Activated naive CD4-positive, alpha-beta T cell treated with anti-CD3 and anti-CD28 coated beads, Interleukin-2, amount 50 U/mL, for 24 hours (primary cell): ENCODE measurements around the gene CCDC150.
"Not testable (repeated sequence)": the region's sequence is repeated elsewhere in the genome, so short reads cannot be mapped to it uniquely, and the experiment has no call there.

Source experiments
- H3K27ac Mint-ChIP-seq: one replicate; pipeline ENCODE4 v1.8.0; 2021; ENCODE audit warnings: mild to moderate bottlenecking, mixed read lengths
- H3K27me3 Mint-ChIP-seq: one replicate; pipeline ENCODE4 v1.8.0; 2021; ENCODE audit warnings: mixed read lengths
- H3K36me3 Mint-ChIP-seq: one replicate; pipeline ENCODE4 v1.8.0; 2021; ENCODE audit warnings: mixed read lengths
- H3K4me1 Mint-ChIP-seq: one replicate; pipeline ENCODE4 v1.8.0; 2021; ENCODE audit warnings: mixed read lengths
- H3K4me3 Mint-ChIP-seq: one replicate; pipeline ENCODE4 v1.8.0; 2021; ENCODE audit warnings: mild to moderate bottlenecking, mixed read lengths
- H3K9me3 Mint-ChIP-seq: one replicate; pipeline ENCODE4 v1.8.0; 2021; ENCODE audit warnings: mixed read lengths

Gene CCDC150

DNA sequence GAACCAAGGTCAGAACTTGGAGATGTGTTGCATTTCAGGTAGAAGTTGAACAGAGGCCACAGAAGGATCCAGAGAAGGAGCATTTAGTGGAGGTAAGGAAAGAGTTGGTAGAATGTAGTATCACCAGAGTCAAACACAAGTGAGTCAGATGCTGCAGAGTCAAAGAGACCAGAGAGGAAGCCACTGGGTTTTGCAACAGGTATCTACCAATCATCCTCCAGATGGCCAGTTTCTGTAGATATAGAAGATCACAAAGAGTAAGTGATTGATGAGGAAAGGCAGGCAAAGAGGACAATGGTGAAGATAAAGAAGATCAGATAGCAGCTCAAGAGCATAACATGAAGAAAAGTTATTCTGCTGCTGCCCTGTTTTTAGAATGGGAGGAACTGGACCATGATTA lies 84.1 kb downstream of the CCDC150 start:
- Mint-ChIP-seq H3K27ac (no peak overlapping the region), H3K4me3 (no peak overlapping the region), H3K4me1 (no peaks in the 10 kb centered on the region), H3K27me3 (no peaks in the 10 kb centered on the region), H3K9me3 (no peaks in the 10 kb centered on the region), H3K36me3 (peaks cover 6% of the 10 kb centered on the region)

DNA sequence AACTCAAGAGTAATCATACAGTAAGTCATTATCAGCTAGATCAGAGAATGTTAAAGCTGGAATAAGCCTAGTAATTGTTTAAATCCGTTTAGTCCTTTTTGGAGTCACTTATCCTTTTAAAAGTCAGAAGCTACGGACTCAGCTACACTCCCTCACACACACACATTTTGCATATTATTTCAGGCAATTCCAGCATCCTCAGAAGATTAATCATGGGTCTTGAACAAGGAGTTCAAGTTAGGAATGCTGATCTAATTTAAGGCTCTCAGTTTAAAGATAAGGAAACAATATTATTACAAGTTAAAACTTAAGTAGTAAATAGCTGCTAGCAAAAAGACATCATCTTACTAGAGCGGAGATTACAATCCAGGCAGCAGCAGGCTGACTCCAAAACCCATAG lies 85.7 kb downstream of the CCDC150 start:
- no peaks in the 10 kb centered on the region for H3K9me3 Mint-ChIP-seq
- H3K27ac Mint-ChIP-seq = no peak overlapping the region
- H3K36me3 Mint-ChIP-seq = peaks cover 6% of the 10 kb centered on the region
- no peak overlapping the region for H3K4me3 Mint-ChIP-seq
- H3K27me3 Mint-ChIP-seq = no peaks in the 10 kb centered on the region
- no peaks in the 10 kb centered on the region for H3K4me1 Mint-ChIP-seq

DNA sequence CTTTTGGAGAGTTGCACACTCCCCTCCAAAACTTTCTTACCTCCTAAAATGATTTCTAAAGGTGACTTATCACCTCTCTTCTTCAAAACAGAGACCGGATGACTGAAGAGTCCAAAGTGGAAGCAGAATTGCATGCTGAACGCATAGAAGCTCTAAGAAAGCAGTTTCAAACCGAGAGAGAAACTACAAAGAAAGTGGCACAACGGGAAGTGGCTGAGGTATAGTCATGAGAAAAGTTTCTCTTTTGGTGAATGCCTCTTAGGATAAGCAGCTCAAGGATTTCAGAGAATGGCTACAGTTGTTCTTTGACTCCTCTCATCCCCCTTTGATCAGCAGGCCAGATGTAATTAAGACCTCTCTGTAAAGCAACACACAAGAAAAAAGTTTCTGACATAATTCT lies 86.4 kb downstream of the CCDC150 start:
- Mint-ChIP-seq H3K36me3 (peaks cover 6% of the 10 kb centered on the region), H3K27ac (no peak overlapping the region), H3K9me3 (no peaks in the 10 kb centered on the region), H3K4me3 (no peak overlapping the region), H3K27me3 (no peaks in the 10 kb centered on the region), H3K4me1 (no peaks in the 10 kb centered on the region)

DNA sequence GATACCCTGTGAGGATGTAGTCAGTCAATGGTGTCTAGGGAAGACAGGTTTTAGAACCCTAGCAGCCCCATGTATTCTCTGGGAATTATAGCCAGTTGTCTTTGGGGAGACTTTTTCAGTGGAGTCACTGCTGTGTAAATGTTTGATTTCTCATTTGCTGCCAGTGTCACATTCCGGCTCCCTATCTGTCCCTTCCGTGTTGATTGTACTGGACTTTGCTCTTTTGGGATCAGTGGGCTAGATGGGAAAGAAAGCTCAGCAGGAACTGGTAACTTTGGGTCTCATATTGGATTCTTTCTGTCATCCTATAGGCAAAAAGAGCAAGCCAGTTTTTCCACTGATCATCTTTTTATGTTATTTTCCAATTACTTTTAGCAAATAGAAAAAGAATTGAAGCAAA lies 89.9 kb downstream of the CCDC150 start:
- no peak overlapping the region for H3K27ac Mint-ChIP-seq
- no peaks in the 10 kb centered on the region for H3K27me3 Mint-ChIP-seq
- no peaks in the 10 kb centered on the region for H3K4me1 Mint-ChIP-seq
- H3K36me3 Mint-ChIP-seq = peaks cover 2% of the 10 kb centered on the region
- H3K9me3 Mint-ChIP-seq = no peaks in the 10 kb centered on the region
- no peak overlapping the region for H3K4me3 Mint-ChIP-seq

DNA sequence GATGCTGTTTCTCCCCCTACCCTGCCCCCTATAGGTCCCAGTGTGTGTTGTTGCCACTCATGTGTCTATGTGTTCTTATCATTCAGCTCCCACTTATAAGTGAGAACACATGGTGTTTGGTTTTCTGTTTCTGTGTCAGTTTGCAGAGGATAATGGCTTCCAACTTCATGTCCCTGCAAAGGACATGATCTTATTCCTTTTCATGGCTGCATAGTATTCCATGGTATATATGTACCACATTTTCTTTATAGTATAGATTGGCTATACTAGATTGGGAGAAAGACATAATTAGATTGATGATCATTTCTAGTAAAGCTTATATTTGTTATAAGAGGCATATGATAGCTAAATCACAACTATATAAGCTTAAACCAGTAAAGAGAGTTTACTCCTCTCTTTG lies 97.1 kb downstream of the CCDC150 start:
- H3K36me3 Mint-ChIP-seq, H3K4me3 Mint-ChIP-seq, H3K4me1 Mint-ChIP-seq, H3K27ac Mint-ChIP-seq, H3K27me3 Mint-ChIP-seq: not testable (repeated sequence)
- H3K9me3 Mint-ChIP-seq = peaks cover 23% of the 10 kb centered on the region

DNA sequence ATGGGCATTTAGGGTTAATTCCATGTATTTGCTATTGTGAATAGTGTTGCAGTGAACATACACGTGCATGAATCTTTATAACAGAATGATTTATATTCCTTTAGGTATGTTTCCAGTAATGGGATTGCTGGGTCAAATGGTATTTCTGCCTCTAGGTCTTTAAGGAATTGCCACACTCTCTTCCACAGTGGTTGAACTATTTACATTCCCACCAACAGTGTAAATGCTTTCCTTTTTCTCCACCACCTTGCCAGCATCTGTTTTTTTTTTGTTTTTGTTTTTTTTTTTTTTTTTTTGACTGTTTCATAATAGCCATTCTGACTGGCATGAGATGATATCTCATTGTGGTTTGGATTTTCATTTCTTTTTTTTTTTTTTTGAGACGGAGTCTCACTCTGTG lies 97.5 kb downstream of the CCDC150 start:
- H3K9me3 Mint-ChIP-seq = peaks cover 23% of the 10 kb centered on the region
- no peaks in the 10 kb centered on the region for H3K4me1 Mint-ChIP-seq
- H3K36me3 Mint-ChIP-seq = peaks cover 9% of the 10 kb centered on the region
- no peak overlapping the region for H3K27ac Mint-ChIP-seq
- peaks cover 1% of the 10 kb centered on the region for H3K27me3 Mint-ChIP-seq
- no peak overlapping the region for H3K4me3 Mint-ChIP-seq

DNA sequence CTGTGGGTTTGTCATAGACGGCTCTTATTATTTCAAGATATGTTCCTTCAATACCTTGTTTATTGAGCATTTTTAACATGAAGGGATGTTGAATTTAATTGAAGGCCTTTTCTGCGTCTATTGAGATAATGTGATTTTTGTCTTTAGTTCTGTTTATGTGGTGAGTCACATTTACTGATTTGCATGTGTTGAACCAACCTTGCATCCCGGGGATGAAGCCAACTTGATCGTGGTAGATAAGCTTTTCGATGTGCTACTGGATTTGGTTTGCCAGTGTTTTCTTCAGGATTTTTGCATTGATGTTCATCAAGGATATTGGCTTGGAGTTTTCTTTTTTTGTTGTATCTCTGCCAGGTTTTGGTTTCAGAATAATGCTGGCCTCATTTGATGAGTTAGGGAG lies 99.5 kb downstream of the CCDC150 start:
- Mint-ChIP-seq H3K4me1 (no peaks in the 10 kb centered on the region), H3K9me3 (peaks cover 23% of the 10 kb centered on the region), H3K4me3 (no peak overlapping the region), H3K27ac (no peak overlapping the region), H3K36me3 (peaks cover 12% of the 10 kb centered on the region), H3K27me3 (peaks cover 2% of the 10 kb centered on the region)

DNA sequence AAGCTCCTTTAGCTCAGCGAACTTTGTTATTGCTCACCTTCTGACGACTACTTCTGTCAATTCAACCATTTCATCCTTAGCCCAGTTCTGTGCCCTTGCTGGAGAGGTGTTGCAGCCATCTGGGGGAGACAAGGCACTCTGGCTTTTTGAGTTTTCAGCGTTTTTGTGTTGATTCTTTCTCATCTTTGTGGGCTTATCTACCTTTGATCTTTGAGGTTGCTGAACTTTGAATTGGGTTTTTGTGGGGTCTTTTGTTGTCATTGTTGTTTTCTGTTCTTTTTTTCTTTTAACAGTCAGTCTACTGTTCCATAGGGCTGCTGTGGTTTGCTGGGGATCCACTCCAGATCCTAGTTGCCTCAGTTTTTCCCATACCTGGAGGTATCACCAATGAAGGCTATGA lies 102.7 kb downstream of the CCDC150 start:
- Mint-ChIP-seq H3K36me3 (peaks cover 10% of the 10 kb centered on the region), H3K4me3 (no peak overlapping the region), H3K27me3 (peaks cover 2% of the 10 kb centered on the region), H3K27ac (no peak overlapping the region), H3K9me3 (peaks cover 18% of the 10 kb centered on the region), H3K4me1 (no peaks in the 10 kb centered on the region)

DNA sequence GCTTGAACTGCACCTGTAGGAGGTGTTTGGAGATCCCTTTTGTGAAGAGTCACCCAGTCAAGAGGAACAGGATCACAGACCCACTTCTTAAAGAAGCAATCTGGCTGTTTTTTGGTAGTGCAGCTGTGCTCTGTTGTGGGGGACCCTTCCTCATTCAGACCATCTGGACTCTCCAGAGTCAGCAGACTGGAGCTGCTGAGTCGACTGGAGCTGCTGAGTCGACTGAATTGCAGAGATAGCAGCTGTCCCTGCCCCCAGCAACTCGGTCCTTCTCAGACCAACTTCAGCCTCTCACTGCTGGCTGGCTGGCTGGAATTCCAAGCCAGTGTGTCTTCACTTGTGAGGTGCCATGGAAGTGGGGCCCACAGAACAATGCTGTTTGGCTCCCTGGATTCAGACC lies 103.2 kb downstream of the CCDC150 start:
- Mint-ChIP-seq H3K36me3 (peaks cover 10% of the 10 kb centered on the region), H3K27ac (no peak overlapping the region), H3K4me3 (no peak overlapping the region), H3K4me1 (no peaks in the 10 kb centered on the region), H3K9me3 (peaks cover 18% of the 10 kb centered on the region), H3K27me3 (peaks cover 2% of the 10 kb centered on the region)

DNA sequence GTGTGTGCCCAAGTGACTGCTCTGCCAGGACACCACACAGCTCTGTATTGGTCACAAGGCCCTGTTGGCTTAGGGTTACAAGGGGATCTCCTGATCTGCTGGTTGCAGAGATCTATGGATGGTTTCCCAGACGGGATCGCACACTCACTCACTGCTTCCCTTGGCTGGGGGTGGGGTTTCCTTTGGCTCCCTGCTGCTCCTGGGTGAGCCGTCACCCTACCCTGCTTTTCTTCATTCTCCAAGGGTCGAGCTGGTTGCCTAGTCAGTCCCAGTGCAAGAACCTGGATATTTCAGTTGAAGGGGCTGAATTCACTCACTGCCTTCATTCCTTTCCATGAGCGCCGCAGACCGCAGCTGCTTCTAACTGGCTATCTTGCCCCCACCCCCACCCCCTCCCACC lies 103.7 kb downstream of the CCDC150 start:
- peaks cover 2% of the 10 kb centered on the region for H3K27me3 Mint-ChIP-seq
- no peak overlapping the region for H3K4me3 Mint-ChIP-seq
- H3K9me3 Mint-ChIP-seq = peaks cover 18% of the 10 kb centered on the region
- no peak overlapping the region for H3K27ac Mint-ChIP-seq
- no peaks in the 10 kb centered on the region for H3K4me1 Mint-ChIP-seq
- peaks cover 10% of the 10 kb centered on the region for H3K36me3 Mint-ChIP-seq

DNA sequence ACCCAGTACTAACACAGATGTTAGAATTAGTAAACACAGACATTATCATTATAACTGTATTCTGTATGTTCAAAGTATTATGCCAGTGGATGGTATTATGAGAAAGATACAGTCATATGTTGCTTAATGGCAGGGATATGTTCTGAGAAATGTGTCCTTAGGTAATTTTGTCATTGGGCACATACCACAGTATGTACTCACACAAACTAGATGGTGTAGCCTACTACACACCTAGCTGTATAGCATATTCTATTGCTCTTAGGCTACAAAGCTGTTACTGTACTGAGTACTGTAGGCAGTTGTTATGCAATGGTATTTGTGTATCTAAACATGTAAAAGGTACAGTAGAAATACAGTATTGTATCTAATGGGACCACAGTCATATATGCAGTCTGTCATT lies 106.2 kb downstream of the CCDC150 start:
- no peak overlapping the region for H3K27ac Mint-ChIP-seq
- peaks cover 2% of the 10 kb centered on the region for H3K27me3 Mint-ChIP-seq
- peaks cover 5% of the 10 kb centered on the region for H3K36me3 Mint-ChIP-seq

DNA sequence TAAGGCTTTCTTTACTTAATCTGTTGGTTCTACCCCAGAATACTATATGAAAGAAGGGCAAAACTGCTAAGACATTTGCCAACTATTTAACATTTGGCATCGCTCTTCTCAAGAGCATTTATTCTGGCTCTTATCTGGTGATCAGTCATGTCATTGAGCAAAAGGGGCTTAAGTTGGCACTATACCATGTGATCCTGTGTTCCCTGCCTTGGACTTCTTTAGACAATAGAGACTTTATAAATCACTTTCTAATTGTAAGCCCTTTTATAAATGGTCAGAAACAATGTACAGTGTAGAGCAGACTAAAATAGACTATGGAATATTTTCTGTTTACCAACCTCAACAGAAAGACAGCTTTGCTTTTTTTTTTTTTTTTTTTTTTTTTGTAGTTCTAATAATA lies 107.9 kb downstream of the CCDC150 start:
- Mint-ChIP-seq H3K9me3 (no peaks in the 10 kb centered on the region), H3K27ac (no peak overlapping the region), H3K4me1 (peaks cover 6% of the 10 kb centered on the region), H3K4me3 (no peak overlapping the region), H3K36me3 (peaks cover 2% of the 10 kb centered on the region), H3K27me3 (no peaks in the 10 kb centered on the region)

More for the DNA sequence above, 106.2 kb downstream of the CCDC150 start:
- Mint-ChIP-seq H3K4me3 (no peak overlapping the region), H3K4me1 (peaks cover 6% of the 10 kb centered on the region), H3K9me3 (peaks cover 2% of the 10 kb centered on the region)

DNA sequence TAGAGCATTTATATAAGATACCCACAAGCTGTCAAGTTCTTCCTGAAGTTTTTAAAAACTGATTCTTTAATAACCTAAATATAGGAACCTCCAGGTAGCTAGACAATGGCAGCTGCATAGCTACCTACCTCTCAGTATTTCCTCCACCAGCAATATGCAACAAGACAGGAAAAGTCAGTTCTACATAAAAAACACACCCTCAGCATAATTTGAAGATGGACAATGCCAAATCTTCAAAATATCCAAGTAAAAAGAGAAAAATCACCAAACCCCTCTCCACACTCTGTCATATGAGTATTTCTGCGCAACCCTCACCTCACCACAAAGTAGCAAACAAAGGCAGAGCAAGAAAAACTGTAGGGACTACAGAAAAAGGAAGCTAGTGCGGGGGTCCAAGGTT lies 108.6 kb downstream of the CCDC150 start:
- Mint-ChIP-seq H3K4me1 (peaks cover 6% of the 10 kb centered on the region), H3K4me3 (no peak overlapping the region), H3K9me3 (no peaks in the 10 kb centered on the region), H3K36me3 (peaks cover 2% of the 10 kb centered on the region), H3K27ac (no peak overlapping the region), H3K27me3 (no peaks in the 10 kb centered on the region)

DNA sequence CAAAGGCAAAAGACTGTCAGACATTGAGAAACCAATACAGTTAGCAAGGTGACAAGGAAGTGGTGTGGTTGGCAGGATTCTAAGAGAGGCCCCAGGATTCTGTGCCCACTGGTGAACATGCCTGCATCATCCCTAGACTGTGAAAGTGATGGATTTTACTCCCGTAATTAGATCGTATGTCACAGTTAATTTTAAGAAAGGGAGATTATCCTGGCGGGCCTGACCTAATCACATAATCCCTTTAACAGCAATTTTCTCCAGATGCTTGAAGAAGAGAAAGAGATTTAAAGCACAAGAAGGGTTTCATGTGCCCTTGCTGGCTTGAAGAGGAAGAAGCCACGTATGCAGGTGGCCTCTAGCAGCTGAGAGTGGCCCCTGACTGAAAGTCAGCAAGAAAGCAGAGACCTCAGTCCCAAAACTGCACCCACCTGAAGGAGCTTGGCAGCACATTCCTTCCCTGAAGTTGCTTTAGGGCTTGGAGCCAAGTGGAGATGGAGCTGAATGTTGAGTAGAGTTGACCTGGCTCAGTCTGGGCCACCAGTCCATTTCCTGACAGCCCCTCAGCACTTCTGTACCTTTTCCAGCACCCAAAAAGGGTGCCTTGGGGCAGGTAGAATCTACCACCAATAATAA lies 110.9 kb downstream of the CCDC150 start:
- H3K9me3 Mint-ChIP-seq = no peaks in the 10 kb centered on the region
- peaks cover under 1% of the 10 kb centered on the region for H3K36me3 Mint-ChIP-seq
- no peak overlapping the region for H3K27ac Mint-ChIP-seq
- H3K4me3 Mint-ChIP-seq = no peak overlapping the region
- H3K4me1 Mint-ChIP-seq = peaks cover 6% of the 10 kb centered on the region
- no peaks in the 10 kb centered on the region for H3K27me3 Mint-ChIP-seq

DNA sequence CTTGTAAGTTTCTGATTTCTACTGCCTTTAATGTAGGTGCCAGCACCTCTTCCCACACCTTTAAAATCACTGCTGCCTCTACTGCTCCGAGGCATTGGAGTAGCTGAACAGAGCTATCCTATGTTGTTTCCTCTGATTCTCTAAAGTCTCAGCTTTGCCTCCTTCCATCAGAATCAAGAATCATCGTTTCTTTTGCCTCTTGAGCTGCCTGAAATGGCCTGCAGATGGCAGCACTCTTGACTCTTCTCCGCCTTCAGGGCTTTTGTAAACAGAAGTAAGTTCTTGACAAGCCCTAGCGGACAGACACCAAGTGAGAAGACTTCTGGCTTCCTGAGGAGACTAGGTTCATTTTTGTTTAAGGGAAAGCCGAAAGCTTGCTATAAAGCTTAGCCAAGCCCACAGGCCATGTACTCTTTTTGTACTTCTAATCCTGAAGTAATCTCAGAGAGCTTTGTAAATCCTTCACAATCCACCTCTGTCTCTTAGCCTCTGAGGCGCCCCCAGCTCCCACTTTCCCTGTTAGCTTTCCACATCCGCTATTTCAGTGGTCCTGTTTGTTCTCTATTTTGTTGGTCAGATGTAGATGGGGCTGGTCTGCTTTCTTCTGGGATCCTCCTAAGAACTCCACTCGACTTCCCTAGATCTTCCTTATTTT lies 111.6 kb downstream of the CCDC150 start:
- Mint-ChIP-seq H3K27me3 (no peaks in the 10 kb centered on the region), H3K36me3 (peaks cover 6% of the 10 kb centered on the region), H3K4me3 (no peak overlapping the region), H3K9me3 (peaks cover 6% of the 10 kb centered on the region), H3K27ac (no peak overlapping the region), H3K4me1 (peaks cover 6% of the 10 kb centered on the region)

DNA sequence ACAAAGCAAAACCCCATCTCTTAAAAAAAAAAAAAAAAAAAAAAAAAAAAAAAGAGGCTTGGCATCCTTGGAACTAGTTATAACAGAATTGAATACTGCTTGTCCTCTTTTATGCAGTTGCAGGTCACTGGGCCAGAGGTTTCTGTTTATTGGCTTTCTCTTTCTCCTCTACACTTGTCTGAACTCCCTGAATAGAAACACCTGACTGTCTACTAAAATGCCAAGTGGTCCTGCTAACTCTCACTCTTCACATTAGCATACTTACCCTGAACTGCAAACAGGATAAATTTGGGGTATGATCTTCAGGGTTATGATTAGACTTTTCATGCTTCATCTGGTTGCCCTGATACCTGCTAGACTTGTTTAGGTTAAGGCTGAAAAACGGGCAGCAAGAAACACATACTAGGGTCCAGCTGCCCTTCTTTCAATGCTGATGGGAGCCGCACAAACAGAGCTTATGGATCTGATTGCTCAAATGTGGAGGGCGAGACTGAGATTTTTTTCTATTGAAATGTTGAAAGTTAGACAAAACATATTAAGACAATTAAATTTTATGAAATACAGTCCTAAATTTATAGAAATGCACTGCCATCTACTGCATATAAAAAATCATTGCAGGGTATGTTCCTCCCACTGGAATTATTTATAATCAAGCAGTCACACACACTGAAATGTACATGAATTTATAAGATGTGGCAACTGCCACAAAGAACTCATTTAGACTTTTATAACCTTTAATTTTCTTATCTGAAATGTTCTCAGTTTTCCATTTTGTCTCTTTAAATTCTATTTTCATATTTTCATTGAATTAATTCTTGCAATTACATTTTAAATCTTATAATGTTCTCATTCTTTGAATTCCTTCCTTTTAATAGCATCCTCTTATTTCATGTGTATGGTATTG lies 119.2 kb downstream of the CCDC150 start:
- H3K36me3 Mint-ChIP-seq = peaks cover 36% of the 10 kb centered on the region
- H3K27me3 Mint-ChIP-seq = no peaks in the 10 kb centered on the region
- peaks cover 10% of the 10 kb centered on the region for H3K9me3 Mint-ChIP-seq
- H3K27ac Mint-ChIP-seq = peak overlapping the region; percentile 8
- no peaks in the 10 kb centered on the region for H3K4me1 Mint-ChIP-seq
- H3K4me3 Mint-ChIP-seq = no peak overlapping the region
